NOMO-1 (cell line): ENCODE data around the gene OTOR.

ENCODE experiments used
- DNase-seq, 2 experiments: peaks; one replicate each; lab custom pipeline; 2025; ENCODE audit not compliant: unreplicated experiment in 2 of 2; lab: John Stamatoyannopoulos, UW

The OTOR gene

GRCh38 chr20:16748308-16748900 lies at the start of gene OTOR:
TSS of gene OTOR (plus strand) at chr20:16748358. CDS start at chr20:16748402, 44 bp downstream.
- no peak for DNase-seq

- peak; percentile 43 to 66 for DNase-seq
Measured at GRCh38 chr20:16699293-16699692, 48.9 kb upstream of the OTOR start.

GRCh38 chr20:16701296-16701695 lies 46.9 kb upstream of the OTOR start:
- DNase-seq, result peak in 1 of 2 experiments; percentile 46

GRCh38 chr20:16703570-16703969 lies 44.6 kb upstream of the OTOR start:
- no peak for DNase-seq

GRCh38 chr20:16707674-16708073 lies 40.5 kb upstream of the OTOR start:
- DNase-seq, result peak; percentile 39 to 63

- DNase-seq, result no peak
Measured at GRCh38 chr20:16708602-16709001, 39.6 kb upstream of the OTOR start.

- peak in 1 of 2 experiments; percentile 35 for DNase-seq
Measured at GRCh38 chr20:16709017-16709416, 39.1 kb upstream of the OTOR start.

- DNase-seq, result peak; percentile 52 to 53
Measured at GRCh38 chr20:16710781-16711180, 37.4 kb upstream of the OTOR start.

GRCh38 chr20:16711661-16712258 lies 36.4 kb upstream of the OTOR start:
- peak; percentile 46 to 79 for DNase-seq

GRCh38 chr20:16712511-16712947 lies 35.6 kb upstream of the OTOR start:
- DNase-seq, result peak in 1 of 2 experiments; percentile 60

GRCh38 chr20:16713066-16713465 lies 35.1 kb upstream of the OTOR start:
- DNase-seq, result peak in 1 of 2 experiments; percentile 60

- no peak for DNase-seq
Measured at GRCh38 chr20:16714242-16714641, 33.9 kb upstream of the OTOR start.

- DNase-seq, result no peak
Measured at GRCh38 chr20:16714751-16715150, 33.4 kb upstream of the OTOR start.

GRCh38 chr20:16719421-16719820 lies 28.7 kb upstream of the OTOR start:
- no peak for DNase-seq

- DNase-seq, result no peak
Measured at GRCh38 chr20:16729080-16729479, 19.1 kb upstream of the OTOR start.

GRCh38 chr20:16729565-16730460 lies 18.3 kb upstream of the OTOR start, which contains the start of gene SNRPB2:
TSS of gene SNRPB2 (plus strand) at chr20:16730026. CDS start at chr20:16731703, 1,677 bp downstream.
- DNase-seq, result peak; percentile 94 to 95

GRCh38 chr20:16732506-16733152 lies 15.5 kb upstream of the OTOR start:
- peak; percentile 19 to 85 for DNase-seq

GRCh38 chr20:16740365-16741072 lies 7.6 kb upstream of the OTOR start:
- DNase-seq, result no peak

- DNase-seq, result no peak
Measured at GRCh38 chr20:16744178-16744807, 3.9 kb upstream of the OTOR start.

- no peak for DNase-seq
Measured at GRCh38 chr20:16745204-16745603, 3.0 kb upstream of the OTOR start.
